HG03095 (cell line): ENCODE results near the gene GMPR2.

Experiments used
- ATAC-seq: cut with Tn5 transposase; IDR thresholded peaks from one replicate; pipeline ENCODE4 v1.9.1; 2021; ENCODE audit warnings: moderate library complexity; ENCODE audit not compliant: unreplicated experiment

The GMPR2 gene

GRCh38 chr14:24263848-24264247 lies 31.1 kb downstream of the GMPR2 start:
- ATAC-seq: no peak

GRCh38 chr14:24264298-24264697 lies 31.6 kb downstream of the GMPR2 start:
- ATAC-seq: no peak

DNA sequence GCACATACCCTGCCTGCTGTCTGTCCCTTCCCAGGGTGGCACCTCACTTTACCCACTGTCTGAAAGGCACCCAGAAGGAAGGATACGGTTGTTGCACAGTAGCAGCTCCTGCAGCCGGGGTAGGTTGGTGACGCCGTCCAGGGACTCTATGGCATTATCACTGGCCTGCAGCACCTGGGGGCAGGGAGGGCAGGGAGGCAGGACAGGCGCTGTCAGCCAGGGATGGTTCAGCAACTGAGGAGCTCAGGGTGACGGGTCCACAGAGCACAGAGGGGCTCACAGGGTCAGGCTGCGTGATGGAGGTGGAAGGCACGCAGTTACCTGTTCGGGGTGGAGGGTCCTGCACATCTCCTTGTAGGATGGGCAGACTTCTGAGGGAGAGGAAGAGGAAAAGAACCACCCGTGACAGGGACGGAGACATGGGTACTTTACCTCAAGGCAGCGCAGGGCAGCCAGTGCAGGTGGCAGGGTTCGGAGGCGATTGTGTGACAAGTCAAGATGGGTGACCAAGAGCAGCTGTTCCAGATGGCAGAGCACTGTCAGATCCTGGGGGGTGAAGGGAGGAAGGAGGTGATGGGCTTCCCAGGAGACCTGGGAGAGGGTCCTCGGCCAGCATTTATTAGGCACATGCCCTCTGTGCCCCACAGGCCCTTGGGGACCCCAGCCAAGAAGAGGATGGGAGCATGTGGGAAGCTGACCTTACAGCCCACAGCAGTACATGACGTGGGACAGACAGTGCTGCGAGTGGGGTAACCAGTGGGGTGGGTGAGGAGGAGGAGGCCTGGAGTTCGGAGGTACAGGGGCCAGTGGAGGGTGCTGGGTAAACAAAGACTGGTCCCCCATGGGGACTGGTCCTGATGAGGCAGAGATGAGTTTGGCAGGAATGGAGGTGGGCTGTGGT lies 33.9 kb downstream of the GMPR2 start:
- ATAC-seq: no peak

- ATAC-seq: no peak
Observed at GRCh38 chr14:24267516-24267915, 34.8 kb downstream of the GMPR2 start.

DNA sequence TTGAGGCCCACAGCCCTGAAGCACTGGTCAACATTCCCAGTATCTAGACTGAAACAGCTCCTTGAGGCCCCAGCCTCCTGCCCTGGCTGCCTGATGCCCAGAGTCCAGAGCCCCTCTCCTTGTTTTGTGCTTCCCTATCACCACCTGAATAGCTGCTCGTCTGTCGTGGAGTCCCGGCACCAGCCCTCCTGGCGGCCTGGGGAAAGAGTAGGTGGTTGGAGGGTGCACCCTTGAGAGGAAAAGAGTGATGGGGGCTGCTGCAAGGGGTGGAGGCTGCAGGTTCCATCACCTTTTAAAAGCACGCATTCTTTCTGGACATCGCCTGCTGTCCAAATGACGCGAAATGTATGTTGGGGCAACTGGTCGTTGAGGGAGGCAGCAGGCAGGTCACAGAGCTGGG lies 35.5 kb downstream of the GMPR2 start:
- no peak for ATAC-seq

- no peak for ATAC-seq
Observed at GRCh38 chr14:24269368-24269767, 36.6 kb downstream of the GMPR2 start.

GRCh38 chr14:24269910-24270536 lies 37.3 kb downstream of the GMPR2 start:
- ATAC-seq: no peak

GRCh38 chr14:24270537-24271133 lies 37.9 kb downstream of the GMPR2 start:
- ATAC-seq: no peak

DNA sequence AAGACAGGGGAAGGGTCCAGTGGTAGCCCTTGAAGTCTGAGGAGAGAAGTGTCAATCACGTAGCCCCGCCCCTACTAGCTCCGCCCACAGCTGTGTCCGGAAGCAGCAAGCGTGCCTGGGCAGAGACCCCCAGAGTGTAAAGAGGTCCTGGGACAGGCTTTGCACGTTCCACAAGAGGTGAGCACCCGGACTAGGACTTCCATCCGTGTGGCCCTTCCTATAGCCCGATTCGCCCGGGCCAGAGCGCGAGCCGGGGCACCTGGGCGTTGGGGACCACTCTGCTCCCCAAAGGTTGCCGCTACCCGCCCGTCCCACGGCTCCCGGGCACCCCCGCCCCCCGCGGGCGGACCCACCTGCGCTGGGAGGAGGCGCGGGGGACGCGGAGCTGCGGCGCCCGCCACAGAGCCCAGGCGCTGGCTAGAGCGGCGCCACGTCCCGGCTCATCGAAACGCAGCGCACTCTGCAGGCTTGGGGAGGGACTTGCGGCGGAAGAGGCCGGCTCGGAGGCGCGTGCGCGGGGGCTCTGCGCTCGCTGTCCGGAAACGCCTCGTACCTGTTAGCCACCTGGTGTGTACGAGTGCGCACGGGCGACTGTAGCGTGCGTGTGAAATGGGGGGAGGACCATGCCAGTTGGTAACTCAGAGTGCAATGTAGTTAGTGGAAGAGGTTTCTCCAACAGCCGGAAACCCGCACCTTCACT lies 38.6 kb downstream of the GMPR2 start, which contains the start of gene RABGGTA:
Gene RABGGTA, minus strand, starts transcription at position 464 of the 700 bp plus-strand sequence. CDS start 482 bp downstream, outside the sequence.
- peak; percentile 76 for ATAC-seq

- no peak for ATAC-seq
Observed at GRCh38 chr14:24271834-24272263, 39.1 kb downstream of the GMPR2 start.

DNA sequence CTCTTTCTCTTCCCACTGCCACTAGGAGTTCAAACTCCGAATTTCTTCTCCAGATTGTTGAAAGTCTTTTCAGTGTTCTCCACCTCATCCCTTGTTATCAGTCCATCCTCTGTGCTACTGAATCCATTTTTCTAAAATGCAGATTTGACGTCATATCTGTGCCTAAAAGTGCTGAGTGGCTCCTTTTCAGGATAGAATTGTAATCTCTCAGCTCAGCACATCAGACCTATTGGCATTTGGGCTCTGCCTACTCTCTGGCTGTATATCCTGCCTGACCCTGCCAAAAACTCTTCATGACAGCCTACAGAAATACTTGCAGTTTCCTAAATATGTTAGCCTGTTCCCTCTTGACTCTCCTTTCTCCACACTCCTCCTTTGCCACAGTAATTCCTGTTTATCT lies 39.7 kb downstream of the GMPR2 start:
- no peak for ATAC-seq

GRCh38 chr14:24273422-24273998 lies 40.8 kb downstream of the GMPR2 start:
- no peak for ATAC-seq

GRCh38 chr14:24274101-24274543 lies 41.4 kb downstream of the GMPR2 start:
- peak; percentile 47 for ATAC-seq

- no peak for ATAC-seq
Observed at GRCh38 chr14:24277071-24277470, 44.3 kb downstream of the GMPR2 start.

- no peak for ATAC-seq
Observed at GRCh38 chr14:24277606-24278321, 45.0 kb downstream of the GMPR2 start.

DNA sequence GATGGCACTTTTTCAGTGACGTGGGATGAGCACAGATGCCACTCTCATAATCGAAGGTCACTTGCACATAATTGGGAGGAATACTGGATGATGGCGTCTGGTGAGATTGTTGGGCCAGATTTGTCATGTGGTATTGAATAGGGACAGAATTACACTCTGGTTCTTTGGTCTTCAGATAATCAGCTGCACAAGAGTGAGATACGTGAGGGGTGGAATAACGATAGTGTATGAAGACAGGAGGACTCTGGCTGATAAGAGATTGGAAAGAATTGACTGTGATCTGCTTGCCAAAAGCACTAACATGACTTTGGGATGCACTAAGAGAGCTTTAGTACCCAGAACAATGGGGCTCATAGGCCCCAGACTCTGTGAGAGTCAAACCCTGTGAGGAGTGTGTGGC lies 45.7 kb downstream of the GMPR2 start:
- no peak for ATAC-seq

DNA sequence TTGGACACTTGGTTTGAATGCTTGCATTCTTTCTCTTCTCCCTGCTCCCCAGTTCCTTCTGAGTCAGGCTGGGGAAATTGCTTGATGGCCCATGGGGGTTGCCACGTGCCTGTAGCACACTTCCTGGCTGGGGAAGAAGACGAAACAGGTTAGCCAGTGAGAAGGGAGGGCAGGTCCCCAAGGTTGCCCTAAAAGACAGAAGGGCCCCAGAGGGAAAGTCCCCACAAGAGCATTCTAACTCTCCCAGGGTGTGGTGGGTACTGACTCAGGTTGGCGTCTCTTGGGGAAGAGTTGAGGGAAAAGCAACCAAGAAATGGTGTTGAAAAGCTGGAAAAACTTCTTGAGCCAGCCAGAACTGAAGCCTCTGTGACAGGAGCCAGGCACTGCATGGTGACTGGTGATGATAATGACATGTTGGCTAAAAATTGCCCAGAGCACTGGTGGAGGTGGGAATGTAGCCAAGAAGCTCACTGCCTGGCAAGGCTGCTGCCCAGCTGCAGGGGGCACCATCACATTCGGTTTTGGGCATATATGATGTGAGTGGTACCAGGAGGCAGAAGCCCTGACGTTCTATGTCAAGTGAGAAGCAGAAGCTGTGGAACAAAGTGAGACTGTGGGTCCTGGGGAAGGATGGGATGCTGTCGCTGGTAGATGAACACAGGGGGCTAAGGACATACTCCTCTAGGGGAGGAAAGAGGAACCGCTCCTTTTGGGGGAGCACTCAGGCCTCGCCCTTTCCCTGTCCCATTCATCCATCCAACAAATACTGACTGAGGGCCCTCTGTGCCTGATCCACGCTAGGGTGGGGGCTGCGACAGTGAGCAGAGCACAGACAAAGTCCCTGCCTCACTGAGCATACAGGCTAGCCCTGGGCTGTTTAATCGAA lies 46.8 kb downstream of the GMPR2 start:
- ATAC-seq: no peak

DNA sequence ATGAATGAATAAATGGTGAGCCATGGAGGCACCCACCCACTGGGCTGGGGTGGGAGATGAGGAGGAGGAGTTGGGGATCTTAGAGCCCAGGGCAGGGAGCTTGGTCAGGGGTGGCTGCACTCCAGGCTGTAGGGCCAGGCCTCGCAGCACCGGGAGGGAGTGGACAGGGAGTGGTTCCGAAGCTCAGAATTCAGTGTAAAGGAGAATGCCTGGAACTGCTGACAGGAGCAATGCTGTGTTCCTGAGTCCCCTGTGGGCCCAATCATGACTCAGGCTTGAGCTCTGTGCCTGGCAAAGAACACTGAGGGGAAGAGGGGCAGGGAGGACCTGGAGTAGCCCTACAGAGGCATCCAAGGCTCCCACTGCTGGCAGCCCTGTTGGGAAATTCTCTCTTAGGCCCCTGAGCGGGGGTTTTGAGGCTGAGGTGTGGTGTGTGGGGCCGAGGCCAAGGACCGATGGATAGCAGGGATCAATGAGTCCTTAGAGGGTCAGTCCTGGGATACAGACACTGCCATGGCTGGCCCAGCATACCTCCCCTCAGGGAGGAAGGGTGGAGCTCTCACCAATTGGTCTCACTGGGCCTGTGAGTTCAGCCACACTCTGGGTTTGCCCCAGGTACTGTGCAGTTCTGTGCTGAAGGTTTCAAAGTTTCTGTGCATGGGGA lies 48.2 kb downstream of the GMPR2 start:
- no peak for ATAC-seq

DNA sequence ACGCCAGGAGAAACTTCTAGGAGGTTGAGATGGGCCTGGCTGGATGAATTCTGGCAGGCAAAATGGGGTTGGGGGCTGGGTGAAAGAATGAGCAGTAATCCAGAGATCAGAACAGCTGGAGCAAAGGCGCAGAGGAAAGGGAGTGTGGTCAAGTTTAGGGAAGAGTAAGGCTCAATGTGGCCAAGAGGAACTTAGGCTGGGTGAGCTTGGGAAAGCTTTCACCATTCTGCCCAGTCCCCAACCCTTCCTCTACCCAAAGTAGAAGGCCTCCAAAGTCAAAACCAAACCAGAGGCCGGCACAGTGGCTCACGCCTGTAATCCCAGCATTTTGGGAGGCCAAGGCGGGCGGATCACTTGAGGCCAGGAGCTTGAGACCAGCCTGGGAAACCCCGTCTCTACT lies 48.9 kb downstream of the GMPR2 start:
- no peak for ATAC-seq
